Cerebellar cortex (tissue), 1 donor: ENCODE measurements around the gene SEMA7A.
"Not testable (repeated sequence)": the region's sequence is repeated elsewhere in the genome, so short reads cannot be mapped to it uniquely, and the experiment has no call there.

Source experiments
- DNase-seq: peaks from one replicate; pipeline ENCODE4 v3.0.0-alpha.2; 2015; ENCODE audit warnings: low spot score

Gene SEMA7A, protein sequence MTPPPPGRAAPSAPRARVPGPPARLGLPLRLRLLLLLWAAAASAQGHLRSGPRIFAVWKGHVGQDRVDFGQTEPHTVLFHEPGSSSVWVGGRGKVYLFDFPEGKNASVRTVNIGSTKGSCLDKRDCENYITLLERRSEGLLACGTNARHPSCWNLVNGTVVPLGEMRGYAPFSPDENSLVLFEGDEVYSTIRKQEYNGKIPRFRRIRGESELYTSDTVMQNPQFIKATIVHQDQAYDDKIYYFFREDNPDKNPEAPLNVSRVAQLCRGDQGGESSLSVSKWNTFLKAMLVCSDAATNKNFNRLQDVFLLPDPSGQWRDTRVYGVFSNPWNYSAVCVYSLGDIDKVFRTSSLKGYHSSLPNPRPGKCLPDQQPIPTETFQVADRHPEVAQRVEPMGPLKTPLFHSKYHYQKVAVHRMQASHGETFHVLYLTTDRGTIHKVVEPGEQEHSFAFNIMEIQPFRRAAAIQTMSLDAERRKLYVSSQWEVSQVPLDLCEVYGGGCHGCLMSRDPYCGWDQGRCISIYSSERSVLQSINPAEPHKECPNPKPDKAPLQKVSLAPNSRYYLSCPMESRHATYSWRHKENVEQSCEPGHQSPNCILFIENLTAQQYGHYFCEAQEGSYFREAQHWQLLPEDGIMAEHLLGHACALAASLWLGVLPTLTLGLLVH

DNA sequence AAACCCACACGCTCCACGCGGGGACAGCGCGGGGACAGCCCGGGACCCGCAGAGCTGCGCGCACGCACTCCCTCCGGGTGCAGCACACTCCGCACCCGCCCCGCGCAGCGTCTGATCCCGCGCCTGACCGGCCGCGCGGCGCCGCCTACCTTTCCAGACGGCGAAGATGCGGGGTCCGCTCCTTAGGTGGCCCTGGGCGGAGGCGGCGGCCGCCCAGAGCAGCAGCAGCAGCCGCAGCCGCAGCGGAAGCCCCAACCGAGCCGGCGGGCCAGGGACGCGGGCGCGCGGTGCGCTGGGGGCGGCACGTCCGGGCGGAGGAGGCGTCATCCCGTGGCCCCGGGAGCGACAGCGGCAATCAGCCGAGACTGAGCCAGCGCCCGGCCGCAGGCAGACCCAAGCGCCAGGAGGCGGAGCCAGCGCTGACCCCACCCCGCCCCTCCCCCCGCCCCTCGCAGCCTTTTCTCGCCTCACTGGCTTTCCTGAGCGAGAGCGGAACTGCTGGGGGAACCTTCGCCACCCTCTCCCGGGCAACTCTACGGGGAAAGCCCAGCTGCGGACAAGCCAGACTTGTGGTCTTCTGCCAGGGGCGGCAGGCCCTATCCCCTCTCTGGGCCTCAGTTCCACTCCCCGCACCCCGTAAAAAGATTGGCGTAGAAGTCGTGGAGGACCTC is at the start of gene SEMA7A:
Gene SEMA7A, minus strand, starts transcription at position 367 of the 671 bp plus-strand sequence. Its CDS starts 40 bp downstream, at position 327.
- peak; percentile 85 for DNase-seq

DNA sequence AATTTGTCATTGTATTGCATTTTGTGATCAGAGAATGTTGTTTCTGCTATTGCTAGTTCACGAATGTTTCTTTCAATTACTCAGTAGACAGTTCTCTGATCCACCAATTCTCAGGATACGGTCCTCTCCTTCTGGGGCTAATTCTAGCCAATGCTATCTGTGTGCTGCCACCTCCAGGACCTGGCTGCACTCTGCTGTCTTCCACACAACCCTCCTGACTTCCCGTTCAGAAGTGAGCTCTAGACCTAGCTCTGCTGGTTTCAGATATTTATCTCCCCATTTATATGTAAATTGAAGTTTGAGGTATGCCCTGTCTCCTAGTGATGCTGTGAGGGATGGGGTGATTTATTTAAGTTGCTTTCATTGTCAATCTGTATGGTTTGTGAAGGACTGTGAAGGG is 48.9 kb upstream of the SEMA7A start:
- peak; percentile 55 for DNase-seq

DNA sequence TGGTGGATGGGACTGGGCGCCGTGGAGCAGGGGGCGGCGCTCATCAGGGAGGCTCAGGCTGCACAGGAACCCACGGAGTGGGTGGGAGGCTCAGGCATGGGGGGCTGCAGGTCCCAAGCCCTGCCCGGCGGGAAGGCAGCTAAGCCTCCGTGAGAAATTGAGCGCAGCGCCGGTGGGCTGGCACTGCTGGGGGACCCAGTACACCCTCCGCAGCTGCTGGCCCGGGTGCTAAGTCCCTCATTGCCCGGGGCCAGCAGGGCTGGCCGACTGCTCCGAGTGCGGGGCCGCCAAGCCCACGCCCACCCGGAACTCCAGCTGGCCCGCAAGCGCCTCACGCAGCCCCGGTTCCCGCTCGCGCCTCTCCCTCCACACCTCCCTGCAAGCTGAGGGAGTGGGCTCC is 46.6 kb upstream of the SEMA7A start:
- DNase-seq: not testable (repeated sequence)

DNA sequence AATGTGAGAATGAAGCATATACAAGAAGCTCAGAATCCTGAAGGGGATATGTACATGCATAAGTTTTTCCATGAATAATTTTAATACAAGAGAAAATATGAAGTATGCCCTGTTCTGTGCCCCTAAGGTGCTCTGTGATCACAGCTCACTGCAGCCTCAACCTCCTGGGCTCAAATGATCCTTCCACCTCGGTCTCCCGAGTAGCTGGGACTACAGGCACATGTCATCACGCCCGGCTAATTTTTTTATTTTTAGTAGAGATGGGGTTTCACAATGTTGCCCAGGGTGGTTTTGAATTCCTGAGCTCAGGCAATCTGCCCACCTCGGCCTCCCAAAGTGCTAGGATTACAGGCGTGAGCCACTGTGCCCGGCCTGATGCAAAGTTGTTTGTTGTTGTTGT is 37.9 kb upstream of the SEMA7A start:
- DNase-seq: not testable (repeated sequence)

DNA sequence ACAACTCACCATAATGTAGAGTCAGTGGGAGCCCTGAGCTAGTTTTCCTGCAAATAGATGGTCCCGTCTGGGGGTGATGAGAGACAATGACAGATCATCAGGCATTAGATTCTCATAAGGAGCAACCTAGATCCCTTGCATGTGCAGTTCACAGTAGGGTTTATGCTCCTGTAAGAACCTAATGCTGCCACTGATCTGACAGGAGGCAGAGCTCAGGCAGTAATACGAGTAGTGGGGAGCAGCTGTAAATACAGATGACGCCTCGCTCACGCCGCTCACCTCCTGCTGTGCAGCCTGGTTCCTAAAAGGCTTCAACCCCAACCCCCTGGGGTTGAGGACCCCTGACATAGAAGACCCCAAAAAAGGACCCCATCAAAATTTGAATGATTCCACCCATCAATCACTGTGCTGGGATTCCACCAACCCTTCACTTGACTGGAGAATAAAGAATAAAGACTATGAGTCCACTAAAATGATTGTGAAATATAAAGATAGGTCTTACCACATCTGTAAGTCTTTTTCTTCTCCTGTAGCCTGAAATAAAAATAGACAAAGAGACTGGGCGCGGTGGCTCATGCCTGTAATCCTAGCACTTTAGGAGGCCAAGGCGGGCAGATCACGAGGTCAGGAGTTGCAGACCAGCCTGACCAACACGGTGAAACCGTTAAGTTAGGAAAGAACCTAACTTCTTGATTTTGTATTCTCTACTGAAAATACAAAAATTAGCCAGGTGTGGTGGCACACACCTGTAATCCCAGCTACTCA is 37.1 kb upstream of the SEMA7A start:
- DNase-seq: no peak

DNA sequence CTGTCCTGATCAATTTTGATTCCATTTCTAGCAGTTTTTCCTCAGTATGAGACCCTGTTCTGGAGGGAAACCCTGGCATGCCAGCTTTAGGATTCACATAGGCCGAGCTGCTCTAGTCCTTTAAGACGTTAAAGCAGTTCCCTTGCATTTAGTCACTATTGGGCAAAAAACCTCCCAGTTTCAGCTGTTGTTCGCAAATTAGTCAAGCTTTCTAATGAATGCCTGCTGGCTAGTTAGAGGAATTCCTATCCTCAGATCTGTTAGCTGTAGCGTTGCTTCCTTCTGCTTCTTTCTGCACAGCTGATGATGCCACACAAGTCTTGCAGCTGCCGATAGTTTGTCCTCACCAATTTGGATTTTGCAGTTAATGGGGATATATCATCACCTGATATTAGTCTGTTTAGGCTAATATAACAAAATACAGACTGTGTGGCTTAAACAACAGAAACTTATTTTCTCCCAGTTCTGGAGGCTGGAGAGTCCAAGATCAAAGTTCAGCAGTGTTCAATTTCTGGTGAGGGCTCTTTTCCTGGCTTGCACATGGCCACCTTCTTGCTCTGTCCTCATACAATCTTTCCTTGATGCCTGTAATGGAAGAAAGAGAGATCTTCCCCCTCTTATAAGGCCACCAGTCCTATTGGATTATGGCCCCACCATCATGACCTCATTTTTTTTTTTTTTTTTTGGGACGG is 34.7 kb upstream of the SEMA7A start:
- DNase-seq: no peak

DNA sequence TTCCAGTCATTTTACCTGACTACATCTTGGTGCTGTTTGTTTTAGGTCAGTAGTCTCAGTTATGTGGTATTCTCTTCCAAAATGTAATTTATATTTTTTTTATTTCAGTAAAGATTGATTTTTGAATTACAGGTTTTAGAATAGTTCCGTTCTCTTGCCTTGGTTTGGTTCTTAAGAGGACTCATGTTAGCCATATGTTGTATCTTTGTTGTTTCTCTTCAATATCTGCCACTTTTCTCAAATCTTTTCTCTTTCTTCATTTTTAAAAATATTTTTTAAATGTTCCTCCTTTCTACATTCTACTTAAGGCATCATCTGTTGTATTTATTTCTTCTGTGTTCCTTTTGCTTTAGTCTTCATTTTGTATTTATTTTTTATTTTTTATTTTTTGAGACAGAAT is 32.8 kb upstream of the SEMA7A start:
- DNase-seq: no peak

DNA sequence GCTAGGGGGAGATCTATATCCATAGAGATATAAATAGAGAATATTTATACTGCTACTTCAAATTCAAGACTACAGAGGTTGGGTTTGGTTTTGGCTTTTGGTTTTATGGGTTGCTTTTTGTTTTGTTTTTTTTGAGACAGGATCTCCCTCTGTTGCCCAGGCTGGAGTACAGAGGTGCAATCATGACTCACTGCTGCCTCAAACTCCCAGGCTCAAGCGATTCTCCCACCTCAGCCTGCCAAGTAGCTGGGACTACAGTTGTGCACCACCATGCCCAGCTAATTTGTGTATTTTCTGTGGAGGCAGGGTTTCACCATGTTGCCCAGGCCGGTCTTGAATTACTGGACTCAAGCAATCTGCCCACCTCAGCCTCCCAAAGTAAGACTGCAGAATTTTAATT is 31.1 kb upstream of the SEMA7A start:
- no peak for DNase-seq

DNA sequence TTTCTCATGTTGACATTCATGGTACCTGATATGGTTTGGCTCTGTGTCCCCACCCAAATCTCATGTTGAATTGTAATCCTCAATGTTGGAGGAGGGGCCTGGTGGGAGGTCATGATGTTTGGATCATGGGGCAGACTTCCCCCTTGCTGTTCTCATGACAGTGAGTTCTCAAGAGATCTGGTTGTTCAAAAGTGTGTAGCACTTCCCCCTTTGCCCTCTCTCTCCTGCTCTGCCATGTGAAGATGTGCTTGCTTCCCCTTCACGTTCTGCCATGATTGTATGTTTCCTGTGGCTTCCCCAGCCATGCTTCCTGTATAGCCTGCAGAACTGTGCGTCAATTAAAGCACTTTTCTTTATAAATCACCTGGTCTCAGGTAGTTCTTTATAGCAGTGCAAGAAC is 30.5 kb upstream of the SEMA7A start:
- no peak for DNase-seq

DNA sequence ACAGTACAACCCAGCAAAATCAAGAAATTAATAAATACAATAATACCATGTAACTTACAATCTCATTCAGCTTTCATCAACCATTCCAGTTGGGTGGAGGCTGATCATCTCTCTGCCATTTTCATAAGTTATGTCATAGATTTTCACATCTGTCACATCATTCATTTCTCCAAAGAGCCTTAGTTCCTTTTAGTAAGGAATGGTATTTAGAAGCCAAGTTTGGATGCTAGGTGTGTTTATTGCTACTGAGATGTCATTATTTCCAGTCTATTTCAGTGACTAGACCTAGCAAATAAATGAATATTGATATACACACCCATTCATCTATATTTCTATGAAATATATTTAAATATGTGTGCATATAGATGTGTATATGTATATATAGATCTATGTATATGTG is 29.9 kb upstream of the SEMA7A start:
- DNase-seq: no peak

DNA sequence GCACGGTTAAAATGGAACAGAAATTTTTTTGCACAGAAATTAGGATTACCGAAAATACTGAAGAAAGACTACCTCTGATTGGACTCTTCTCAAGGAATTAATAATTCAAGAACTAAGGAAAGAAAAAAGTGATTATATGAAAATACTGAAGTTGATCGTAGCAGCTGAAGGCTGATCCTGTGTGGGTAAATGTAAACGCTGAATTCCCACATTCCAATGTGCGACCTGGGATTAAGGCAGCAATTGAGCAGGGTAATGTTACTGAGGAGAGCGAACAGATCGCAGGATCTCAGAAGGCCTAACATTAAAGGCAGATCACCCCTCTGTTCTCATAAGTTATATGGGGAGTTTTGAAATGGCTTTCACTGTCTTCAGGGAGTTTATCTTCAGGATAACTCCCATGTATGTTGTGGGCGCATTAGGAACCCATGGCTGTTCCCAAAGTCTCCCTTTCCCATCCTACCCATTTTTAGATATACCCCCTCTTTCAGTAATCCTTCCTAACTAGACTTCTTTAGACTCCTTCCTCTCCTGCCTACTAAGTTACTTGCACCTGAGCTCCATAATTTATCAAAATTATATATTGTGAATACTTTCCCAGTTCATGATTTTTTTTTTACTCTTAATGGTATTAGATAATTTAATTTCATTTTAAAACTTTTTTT is 28.2 kb upstream of the SEMA7A start:
- no peak for DNase-seq

DNA sequence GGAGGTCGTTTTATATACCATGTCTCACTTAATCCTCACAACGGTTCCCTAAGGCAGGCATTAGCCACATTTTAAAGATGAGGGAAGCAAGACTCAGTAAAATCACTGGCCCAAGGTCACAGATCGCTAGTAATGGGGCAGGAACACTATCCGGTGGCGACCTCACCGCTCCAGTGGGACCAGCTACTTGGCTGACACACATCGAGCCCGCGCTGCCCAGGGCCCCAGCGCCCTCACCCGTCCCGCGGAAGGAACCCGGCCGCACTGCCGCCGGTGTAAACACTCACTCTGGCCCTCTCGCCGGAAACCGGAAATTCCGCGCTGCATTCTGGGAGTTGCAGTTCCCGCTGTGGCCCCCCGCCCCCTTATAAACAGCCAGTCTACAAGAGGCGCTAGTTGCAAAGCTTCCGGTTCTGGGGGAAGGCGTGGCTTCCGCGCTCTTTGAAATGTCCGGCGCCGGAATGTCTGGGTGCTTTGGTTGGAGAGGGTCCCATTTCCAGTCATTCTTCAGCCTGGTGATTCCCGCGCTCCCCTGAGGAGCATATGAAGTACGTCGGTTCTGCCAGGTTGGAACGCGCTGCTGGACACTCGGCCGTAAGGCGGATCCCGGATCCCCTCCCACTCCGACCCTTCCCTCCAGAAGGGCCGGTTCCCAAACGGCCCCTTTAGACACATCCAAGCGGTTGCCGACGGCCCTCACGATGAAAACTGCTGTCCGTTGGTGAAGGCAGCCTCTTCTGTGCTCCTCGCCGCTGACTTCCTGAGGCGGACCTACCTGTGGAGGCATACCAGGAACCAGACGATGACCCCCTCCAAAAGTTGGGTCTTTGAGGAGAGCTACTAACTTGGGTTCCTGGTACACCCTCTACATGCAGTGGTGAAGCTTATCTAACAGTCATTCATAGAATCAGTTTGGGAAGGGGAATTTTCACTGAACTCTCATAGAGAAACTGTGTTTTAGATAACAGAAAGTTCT is 27.4 kb upstream of the SEMA7A start, which contains the start of gene UBL7:
Gene UBL7, minus strand, starts transcription at position 290 of the 976 bp plus-strand sequence. CDS start 2,293 bp downstream, outside the sequence.
- DNase-seq: peak; percentile 99

DNA sequence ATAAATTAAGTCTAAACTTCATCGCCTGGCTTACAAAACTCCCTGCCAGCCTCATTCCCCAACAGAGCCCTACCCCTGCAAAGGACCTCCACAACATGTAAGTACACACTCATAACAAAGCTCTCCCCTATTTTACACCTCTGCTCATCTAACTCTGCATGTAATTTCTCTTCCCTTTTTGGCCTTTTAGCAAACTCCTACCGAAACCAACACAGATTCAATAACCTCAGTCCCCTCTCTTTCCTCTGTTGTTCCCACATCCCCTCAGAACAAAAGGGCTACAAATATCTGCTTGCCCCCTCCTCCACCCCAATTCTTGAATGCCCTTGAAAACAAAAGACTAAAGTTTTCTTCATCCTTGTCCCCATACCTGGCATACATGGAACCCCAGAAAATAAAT is 26.5 kb upstream of the SEMA7A start:
- DNase-seq: no peak

DNA sequence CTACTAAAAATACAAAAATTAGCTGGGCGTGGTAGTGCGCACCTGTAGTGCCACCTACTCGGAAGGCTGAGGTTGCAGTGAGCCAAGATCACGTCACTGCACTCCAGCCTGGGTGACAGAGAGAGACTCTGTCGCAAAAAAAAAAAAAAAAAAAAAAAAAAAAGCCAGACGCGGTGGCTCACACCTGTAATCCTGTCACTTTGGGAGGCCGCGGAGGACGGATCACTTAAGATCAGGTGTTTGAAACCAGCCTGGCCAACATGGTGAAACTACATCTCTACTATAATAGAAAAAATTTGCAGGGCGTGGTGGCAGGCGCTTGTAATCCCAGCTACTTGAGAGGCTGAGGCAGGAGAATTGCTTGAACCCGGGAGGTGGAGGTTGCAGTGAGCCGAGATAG is 26.0 kb upstream of the SEMA7A start:
- not testable (repeated sequence) for DNase-seq

DNA sequence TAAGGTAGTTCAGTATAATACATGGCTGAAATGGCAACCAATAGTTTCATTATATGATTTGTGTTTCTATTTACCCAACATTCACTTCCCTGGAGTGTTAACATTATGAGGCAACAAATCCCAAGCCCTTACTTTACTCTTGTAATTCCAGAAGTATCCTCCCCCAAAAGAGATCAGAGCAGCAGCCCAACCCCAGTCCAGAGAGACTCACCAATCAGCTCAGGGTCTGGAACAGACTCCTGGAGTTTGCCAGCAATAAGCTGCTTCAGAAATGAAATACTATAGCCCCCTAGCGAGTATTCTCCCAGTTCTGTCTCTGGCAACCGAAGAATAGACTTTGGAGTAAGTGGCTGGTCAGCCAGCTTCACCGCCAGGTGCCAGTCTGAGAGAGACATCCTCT is 24.7 kb upstream of the SEMA7A start:
- DNase-seq: no peak

DNA sequence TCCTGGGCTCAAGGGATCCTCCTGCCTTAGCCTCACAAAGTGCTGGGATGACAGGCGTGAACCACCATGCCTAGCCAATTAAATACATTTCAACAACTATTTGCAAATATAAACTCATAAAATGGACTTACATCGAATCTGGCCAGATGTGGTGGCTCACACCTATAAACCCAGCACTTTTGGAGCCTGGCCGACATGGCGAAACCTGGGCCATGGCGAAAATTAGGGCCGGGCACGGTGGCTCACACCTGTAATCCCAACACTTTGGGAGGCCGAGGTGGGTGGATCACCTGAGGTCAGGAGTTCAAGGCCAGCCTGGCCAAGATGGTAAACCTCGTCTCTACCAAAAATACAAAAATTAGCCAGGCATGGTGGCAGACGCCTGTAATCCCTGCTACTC is 23.3 kb upstream of the SEMA7A start:
- DNase-seq: not testable (repeated sequence)

DNA sequence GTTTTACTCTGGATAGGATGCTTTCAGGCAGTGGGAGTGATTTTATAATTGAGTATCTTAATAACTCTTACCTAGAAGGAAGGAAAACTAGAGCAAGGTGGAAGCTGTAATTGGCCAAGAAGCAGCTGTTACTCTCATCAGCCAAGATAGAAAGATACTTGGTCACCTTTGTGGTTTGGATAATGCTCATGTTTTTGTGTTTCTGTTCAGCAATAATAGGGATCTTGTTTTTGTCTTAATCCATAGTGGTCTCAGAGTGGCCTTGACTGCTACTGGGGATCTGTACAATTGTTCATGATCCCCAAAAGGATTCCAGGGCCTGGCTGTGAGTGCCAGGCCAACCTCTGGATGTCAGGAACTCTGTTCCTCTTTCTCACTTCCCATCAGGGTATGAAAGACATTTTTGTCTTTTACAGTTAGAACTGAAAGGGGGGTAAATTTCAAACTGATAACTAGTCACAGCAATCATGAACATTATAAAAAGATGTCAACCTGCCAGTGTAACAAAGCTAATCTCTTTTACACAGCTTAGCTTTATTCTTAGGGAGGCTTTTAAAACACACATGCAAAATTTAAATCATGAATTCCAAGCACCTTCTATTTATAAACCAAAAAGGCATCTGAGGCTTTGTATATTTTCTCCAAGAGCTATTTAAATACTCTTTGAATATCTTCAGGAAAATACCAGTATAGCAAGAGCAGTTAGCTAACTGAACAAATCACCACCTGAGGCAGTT is 21.2 kb upstream of the SEMA7A start:
- DNase-seq: no peak

DNA sequence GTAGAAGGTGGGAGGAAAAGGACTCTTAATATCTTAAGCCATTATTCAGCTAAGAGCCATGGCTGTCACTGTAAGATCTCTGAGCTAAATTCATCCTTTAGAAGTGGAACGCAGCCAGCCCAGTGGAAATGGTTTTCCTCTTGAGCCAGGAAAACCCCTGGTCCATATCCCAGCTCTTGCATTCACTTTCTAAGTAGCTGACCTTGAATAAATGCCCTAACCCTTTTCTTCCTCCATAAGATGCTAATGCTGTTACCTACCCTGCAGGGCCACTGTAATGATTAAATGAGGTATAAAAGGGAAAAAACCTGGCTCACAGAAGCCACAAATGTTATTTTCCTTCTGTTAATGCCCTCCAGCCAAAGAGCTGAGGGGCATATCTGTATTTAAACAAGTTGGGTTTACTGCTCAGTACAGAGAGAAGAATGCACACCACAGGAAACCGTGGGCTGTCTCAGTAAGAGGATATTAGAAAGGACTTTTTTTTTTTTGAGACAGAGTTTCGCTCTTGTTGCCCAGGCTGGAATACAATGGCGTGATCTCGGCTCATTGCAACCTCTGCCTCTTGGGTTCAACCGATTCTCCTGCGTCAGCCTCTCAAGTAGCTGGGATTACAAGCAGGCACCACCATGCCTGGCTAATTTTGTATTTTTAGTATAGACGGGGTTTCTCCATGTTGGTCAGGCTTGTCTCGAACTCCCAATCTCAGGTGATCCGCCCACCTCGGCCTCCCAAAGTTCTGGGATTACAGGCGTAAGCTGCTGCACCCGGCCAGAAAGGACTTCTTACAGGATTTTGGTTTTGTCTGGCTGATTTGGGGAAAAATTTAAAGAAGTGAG is 20.4 kb upstream of the SEMA7A start:
- DNase-seq: peak; percentile 58
